Measurements from ENCODE around the gene EXOC3L2.

GRCh38 chr19:45255611-45256157, 10.5 kb upstream of the EXOC3L2 start:
- TF ChIP-seq CTCF (IDR thresholded peaks at IDR 0.05) (no peak), POLR2AphosphoS5 (IDR thresholded peaks at IDR 0.05) (no peak), POLR2A (IDR thresholded peaks at IDR 0.05; ENCODE audit: low read depth) (no peak), EP300 (IDR thresholded peaks at IDR 0.05) (no peak)
